SK-N-SH treated with all-trans-retinoic acid at 6 μM for 48 hours (cell line): Measurements from ENCODE around the gene BMP4.

ENCODE experiments used
- ATAC-seq: fragments of 200-7000 bp; cut with Tn5 transposase; 3 replicates; pipeline ENCODE4 v1.9.1; 2020; ENCODE audit warnings: mild to moderate bottlenecking, moderate library complexity
- ARNTL ChIP-seq: fragments of 450-650 bp; formaldehyde crosslinking; IDR thresholded peaks from 2 replicates; pipeline ENCODE4 v1.5.0; 2020; ENCODE audit warnings: low read depth, mild to moderate bottlenecking, moderate library complexity, borderline replicate concordance
- BACH2 ChIP-seq: fragments of 250-450 bp; sonication (Bioruptor Pico); IDR thresholded peaks from 2 replicates; pipeline ENCODE4 v1.9.0; 2021; ENCODE audit warnings: mild to moderate bottlenecking, borderline replicate concordance
- CREB5 ChIP-seq: fragments of 250-450 bp; sonication (Bioruptor Pico); IDR thresholded peaks from 2 replicates; pipeline ENCODE4 v1.5.1; 2020; ENCODE audit warnings: low read depth, mild to moderate bottlenecking, moderate library complexity
- CSDC2 ChIP-seq: fragments of 250-450 bp; sonication (Bioruptor Pico); IDR thresholded peaks from 2 replicates; pipeline ENCODE4 v1.5.0; 2020; ENCODE audit warnings: mild to moderate bottlenecking, moderate library complexity
- CSRNP3 ChIP-seq: fragments of 250-450 bp; sonication (Bioruptor Pico); IDR thresholded peaks from 2 replicates; pipeline ENCODE4 v1.5.1; 2021; ENCODE audit warnings: mild to moderate bottlenecking, moderate library complexity
- ESRRG ChIP-seq: fragments of 250-450 bp; sonication (Bioruptor Pico); IDR thresholded peaks from 2 replicates; pipeline ENCODE4 v1.6.1; 2021; ENCODE audit warnings: mild to moderate bottlenecking
- GLIS3 ChIP-seq: fragments of 250-450 bp; sonication (Bioruptor Pico); IDR thresholded peaks from 2 replicates; pipeline ENCODE4 v1.5.0; 2020; ENCODE audit warnings: mild to moderate bottlenecking, moderate library complexity
- ISL1 ChIP-seq: fragments of 250-450 bp; sonication (Bioruptor Pico); IDR thresholded peaks from 2 replicates; pipeline ENCODE4 v2.1.2; 2022; ENCODE audit warnings: mild to moderate bottlenecking, moderate library complexity
- OSR1 ChIP-seq: fragments of 250-450 bp; sonication (Bioruptor Pico); IDR thresholded peaks from 2 replicates; pipeline ENCODE4 v1.8.0; 2022; ENCODE audit warnings: moderate library complexity, mild to moderate bottlenecking, inconsistent platforms
- POU6F1 ChIP-seq: fragments of 250-450 bp; sonication (Bioruptor Pico); IDR thresholded peaks from 2 replicates; pipeline ENCODE4 v1.8.0; 2021; ENCODE audit warnings: low read depth, mild to moderate bottlenecking, moderate library complexity, borderline replicate concordance
- PPARA ChIP-seq: fragments of 250-450 bp; sonication (Bioruptor Pico); IDR thresholded peaks from 2 replicates; pipeline ENCODE4 v1.5.0; 2020; ENCODE audit warnings: mild to moderate bottlenecking, borderline replicate concordance
- RARB ChIP-seq: fragments of 250-450 bp; sonication (Bioruptor Pico); IDR thresholded peaks from 2 replicates; pipeline ENCODE4 v1.8.0; 2021; ENCODE audit warnings: mild to moderate bottlenecking, moderate library complexity
- SNAI2 ChIP-seq: fragments of 250-450 bp; sonication (Bioruptor Pico); IDR thresholded peaks from 2 replicates; pipeline ENCODE4 v1.5.0; 2020; ENCODE audit warnings: mild to moderate bottlenecking, moderate library complexity
- TCF4 ChIP-seq: fragments of 250-450 bp; sonication (Bioruptor Pico); IDR thresholded peaks from 2 replicates; pipeline ENCODE4 v1.8.0; 2021; ENCODE audit warnings: mild to moderate bottlenecking, moderate library complexity, borderline replicate concordance
- TOX ChIP-seq: fragments of 250-450 bp; sonication (Bioruptor Pico); IDR thresholded peaks from 2 replicates; pipeline ENCODE4 v1.8.0; 2021; ENCODE audit warnings: mild to moderate bottlenecking, moderate library complexity, borderline replicate concordance
- ZC3H10 ChIP-seq: fragments of 250-450 bp; sonication (Bioruptor Pico); IDR thresholded peaks from 2 replicates; pipeline ENCODE4 v1.5.1; 2021; ENCODE audit warnings: mild to moderate bottlenecking, moderate library complexity
- ZFP3 ChIP-seq: fragments of 250-450 bp; sonication (Bioruptor Pico); IDR thresholded peaks from 2 replicates; pipeline ENCODE4 v1.5.0; 2020; ENCODE audit warnings: mild to moderate bottlenecking, moderate library complexity
- ZFP30 ChIP-seq: fragments of 450-650 bp; formaldehyde crosslinking; IDR thresholded peaks from 2 replicates; pipeline ENCODE4 v1.5.0; 2022; ENCODE audit warnings: mild to moderate bottlenecking, moderate library complexity
- ZNF565 ChIP-seq: fragments of 450-650 bp; formaldehyde crosslinking; conservative IDR thresholded peaks from 2 replicates; pipeline ENCODE4 v1.5.0; 2020; ENCODE audit warnings: low read depth, mild to moderate bottlenecking, moderate library complexity
- ZNF70 ChIP-seq: fragments of 450-650 bp; formaldehyde crosslinking; IDR thresholded peaks from 2 replicates; pipeline ENCODE4 v1.5.0; 2020; ENCODE audit warnings: mild to moderate bottlenecking, moderate library complexity
- ZNF8 ChIP-seq: fragments of 450-650 bp; formaldehyde crosslinking; IDR thresholded peaks from 2 replicates; pipeline ENCODE4 v1.5.0; 2020; ENCODE audit warnings: mild to moderate bottlenecking, moderate library complexity
- TF ChIP-seq, protein P1 (sequence below): fragments of 250-450 bp; sonication (Bioruptor Pico); IDR thresholded peaks from 2 replicates; pipeline ENCODE4 v1.5.0; 2020; ENCODE audit warnings: mild to moderate bottlenecking, moderate library complexity

Gene BMP4

DNA sequence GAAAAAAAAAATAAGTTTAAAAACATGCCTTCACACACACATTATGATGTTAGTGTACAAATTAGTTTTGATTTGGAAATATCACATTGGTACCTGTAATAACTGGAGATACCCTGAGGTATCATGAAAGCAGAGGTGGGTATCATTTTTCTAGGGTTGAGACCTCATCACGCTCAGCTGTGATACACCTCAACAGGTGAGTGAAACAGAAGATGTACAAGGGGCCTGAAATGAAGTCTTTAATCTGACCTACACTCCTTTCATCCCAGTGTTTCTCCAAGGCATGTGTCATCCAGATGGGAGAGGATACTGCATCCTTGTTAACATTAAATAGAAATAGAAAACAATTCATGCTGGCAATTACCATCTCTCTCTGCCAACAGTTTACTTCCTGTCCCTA lies 7.4 kb downstream of the BMP4 start:
- ATAC-seq: no peak
- TF ChIP-seq ZFP3 (CRISPR knock-in tag): no peak
- no peak for TF ChIP-seq BACH2 (CRISPR knock-in tag)
- no peak for TF ChIP-seq PPARA
- no peak for TF ChIP-seq ZNF8 (CRISPR knock-in tag)

DNA sequence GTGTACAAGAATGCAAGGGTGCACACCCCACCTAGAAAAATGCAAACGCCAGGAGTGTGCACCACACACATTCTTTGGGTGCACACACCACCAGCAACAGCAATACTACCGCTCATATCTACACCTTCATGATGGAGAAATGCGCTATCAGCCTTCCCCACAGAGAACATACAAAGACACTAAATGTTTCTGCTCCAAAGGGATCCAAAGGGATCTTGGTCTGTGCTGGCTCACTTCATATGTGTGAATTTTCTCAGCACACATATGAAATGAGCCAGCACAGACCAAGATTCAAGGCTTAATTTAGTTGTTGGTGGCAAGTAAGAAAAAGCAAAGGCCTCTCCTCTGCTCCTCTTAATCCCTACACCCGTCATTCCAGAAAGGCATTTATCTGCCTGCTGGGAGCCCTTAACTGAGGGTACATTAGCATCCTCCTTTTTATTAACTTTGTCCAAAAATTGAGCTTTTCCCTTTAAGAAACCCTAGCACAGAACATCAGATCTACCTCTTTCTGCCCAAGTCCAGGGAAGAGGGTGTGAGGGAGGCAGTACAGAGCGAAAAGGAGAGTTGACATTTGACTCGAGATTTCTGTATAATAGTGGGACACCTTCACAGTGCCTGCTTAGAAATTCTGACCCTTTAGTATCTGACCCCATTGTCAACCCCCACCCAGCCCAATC lies 8.3 kb downstream of the BMP4 start:
- TF ChIP-seq CREB5 (CRISPR knock-in tag): no peak
- TF ChIP-seq TCF4: no peak
- TF ChIP-seq CSDC2: no peak
- no peak for ATAC-seq

DNA sequence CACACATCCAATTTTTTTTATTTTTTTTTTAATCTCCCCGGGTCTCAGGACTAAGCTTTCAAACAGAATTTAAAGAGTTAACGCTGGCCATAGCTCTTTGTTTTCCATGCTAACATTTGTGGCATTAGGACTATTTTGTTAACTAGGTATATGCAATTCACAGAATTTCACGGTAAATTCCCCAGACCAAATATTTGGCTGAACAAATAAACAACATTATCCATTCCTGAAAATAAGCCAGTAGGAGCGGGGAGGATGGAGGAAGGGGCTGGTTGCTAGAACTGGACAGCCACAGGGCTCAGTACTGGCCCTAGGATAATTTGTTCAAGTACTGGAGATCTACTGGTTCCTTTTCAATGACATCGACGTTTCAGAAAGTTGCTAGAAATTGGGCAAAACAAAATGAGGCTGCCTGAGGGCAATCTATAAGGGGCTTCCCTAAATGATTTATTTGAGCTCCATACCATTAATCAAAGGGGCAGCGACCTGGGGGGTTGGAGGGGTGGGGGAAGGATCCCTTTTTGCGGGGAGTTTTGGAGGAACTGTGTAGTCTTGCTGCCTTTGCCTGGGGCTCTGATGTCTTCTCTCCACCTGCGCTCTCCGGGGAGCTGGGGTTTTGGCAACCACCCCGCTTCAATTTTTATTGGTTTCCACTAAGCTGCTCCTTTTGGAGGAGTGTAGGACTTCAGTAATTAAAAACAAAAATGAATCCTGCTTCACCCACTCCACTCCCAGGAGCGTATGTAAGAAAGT lies 9.0 kb downstream of the BMP4 start:
- no peak for TF ChIP-seq CSRNP3 (CRISPR knock-in tag)
- no peak for TF ChIP-seq CSDC2
- TF ChIP-seq ZFP3 (CRISPR knock-in tag): no peak
- TF ChIP-seq ARNTL (CRISPR knock-in tag): no peak
- TF ChIP-seq POU6F1 (CRISPR knock-in tag): no peak
- no peak for TF ChIP-seq SNAI2
- no peak for TF ChIP-seq ZFP30 (CRISPR knock-in tag)
- TF ChIP-seq RARB (CRISPR knock-in tag): no peak
- no peak for TF ChIP-seq GLIS3 (CRISPR knock-in tag)
- no peak for TF ChIP-seq TOX (CRISPR knock-in tag)
- no peak for TF ChIP-seq TCF4
- no peak for TF ChIP-seq ESRRG (CRISPR knock-in tag)
- no peak for TF ChIP-seq OSR1 (CRISPR knock-in tag)
- no peak for TF ChIP-seq BACH2 (CRISPR knock-in tag)
- no peak for TF ChIP-seq ZNF565 (CRISPR knock-in tag)
- TF ChIP-seq ISL1 (CRISPR knock-in tag): no peak
- TF ChIP-seq ZC3H10 (CRISPR knock-in tag): no peak
- no peak for TF ChIP-seq ZNF70 (CRISPR knock-in tag)
- TF ChIP-seq PPARA: no peak
- TF ChIP-seq, protein P1, sequence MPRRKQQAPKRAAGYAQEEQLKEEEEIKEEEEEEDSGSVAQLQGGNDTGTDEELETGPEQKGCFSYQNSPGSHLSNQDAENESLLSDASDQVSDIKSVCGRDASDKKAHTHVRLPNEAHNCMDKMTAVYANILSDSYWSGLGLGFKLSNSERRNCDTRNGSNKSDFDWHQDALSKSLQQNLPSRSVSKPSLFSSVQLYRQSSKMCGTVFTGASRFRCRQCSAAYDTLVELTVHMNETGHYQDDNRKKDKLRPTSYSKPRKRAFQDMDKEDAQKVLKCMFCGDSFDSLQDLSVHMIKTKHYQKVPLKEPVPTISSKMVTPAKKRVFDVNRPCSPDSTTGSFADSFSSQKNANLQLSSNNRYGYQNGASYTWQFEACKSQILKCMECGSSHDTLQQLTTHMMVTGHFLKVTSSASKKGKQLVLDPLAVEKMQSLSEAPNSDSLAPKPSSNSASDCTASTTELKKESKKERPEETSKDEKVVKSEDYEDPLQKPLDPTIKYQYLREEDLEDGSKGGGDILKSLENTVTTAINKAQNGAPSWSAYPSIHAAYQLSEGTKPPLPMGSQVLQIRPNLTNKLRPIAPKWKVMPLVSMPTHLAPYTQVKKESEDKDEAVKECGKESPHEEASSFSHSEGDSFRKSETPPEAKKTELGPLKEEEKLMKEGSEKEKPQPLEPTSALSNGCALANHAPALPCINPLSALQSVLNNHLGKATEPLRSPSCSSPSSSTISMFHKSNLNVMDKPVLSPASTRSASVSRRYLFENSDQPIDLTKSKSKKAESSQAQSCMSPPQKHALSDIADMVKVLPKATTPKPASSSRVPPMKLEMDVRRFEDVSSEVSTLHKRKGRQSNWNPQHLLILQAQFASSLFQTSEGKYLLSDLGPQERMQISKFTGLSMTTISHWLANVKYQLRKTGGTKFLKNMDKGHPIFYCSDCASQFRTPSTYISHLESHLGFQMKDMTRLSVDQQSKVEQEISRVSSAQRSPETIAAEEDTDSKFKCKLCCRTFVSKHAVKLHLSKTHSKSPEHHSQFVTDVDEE (CRISPR knock-in tag): no peak
- ATAC-seq: no peak

GRCh38 chr14:53947094-53947445 lies 9.6 kb downstream of the BMP4 start:
- TF ChIP-seq TOX (CRISPR knock-in tag): no peak
- TF ChIP-seq CREB5 (CRISPR knock-in tag): no peak
- no peak for ATAC-seq
